A673 (cell line): ENCODE measurements around the gene PPP2R5B. TPM values are rescaled to one million over a fixed set of nuclear protein-coding genes. Genes with fewer than 3 reads are reported as not detected.

Experiments
- BruUV-seq: library from RNA; stranded (reverse); fragments of 400-500 nt; replicated peaks from 2 replicates; lab custom pipeline; 2021; lab: Mats Ljungman, UMichigan
- CTCF ChIA-PET: fragments of 300-600 bp; sonication (Branson Sonifier 250); formaldehyde crosslinking; loops from one replicate; lab custom pipeline; 2022; ENCODE audit warnings: antibody characterized with exemption; lab: Charles Lee
- POLR2A ChIA-PET: fragments of 300-600 bp; sonication (Branson Sonifier 250); formaldehyde crosslinking; loops from one replicate; lab custom pipeline; 2022; ENCODE audit warnings: antibody characterized with exemption; ENCODE audit not compliant: low non-redundant PET; lab: Charles Lee
- DNase-seq: peaks from one replicate; pipeline ENCODE4 v3.0.0-alpha.2; 2015; ENCODE audit warnings: low spot score
- H3K27ac ChIP-seq: fragments of 200-600 bp; sonication (generic); 2 replicates; pipeline ENCODE4 v1.5.1; 2016; ENCODE audit warnings: mixed run types, low read depth, mild to moderate bottlenecking, mixed read lengths, antibody characterized with exemption, low read length; ENCODE audit not compliant: poor library complexity, severe bottlenecking
- H3K27me3 ChIP-seq: fragments of 200-600 bp; sonication (generic); replicated peaks from 2 replicates; pipeline ENCODE4 v1.6.1; 2017; ENCODE audit warnings: mixed run types, low read depth, mild to moderate bottlenecking, mixed read lengths, antibody characterized with exemption, low read length; ENCODE audit not compliant: insufficient read depth, poor library complexity
- H3K36me3 ChIP-seq: fragments of 200-600 bp; sonication (generic); 2 replicates; pipeline ENCODE4 v1.6.1; 2016; ENCODE audit warnings: mixed run types, mild to moderate bottlenecking, mixed read lengths, antibody characterized with exemption, low read length; ENCODE audit not compliant: insufficient read depth, poor library complexity, severe bottlenecking
- H3K4me1 ChIP-seq: fragments of 200-600 bp; sonication (generic); 2 replicates; pipeline ENCODE4 v1.6.1; 2017; ENCODE audit warnings: mixed run types, mild to moderate bottlenecking, mixed read lengths, antibody characterized with exemption, low read length; ENCODE audit not compliant: insufficient read depth, poor library complexity, severe bottlenecking
- H3K4me3 ChIP-seq: fragments of 200-600 bp; sonication (generic); 2 replicates; pipeline ENCODE4 v1.5.1; 2016; ENCODE audit warnings: low read depth, mixed run types, mild to moderate bottlenecking, mixed read lengths, low read length; ENCODE audit not compliant: poor library complexity, severe bottlenecking
- H3K9me3 ChIP-seq: fragments of 200-600 bp; sonication (generic); 2 replicates; pipeline ENCODE4 v1.6.1; 2016; ENCODE audit warnings: mixed run types, low read depth, mild to moderate bottlenecking, mixed read lengths, antibody characterized with exemption, low read length; ENCODE audit not compliant: poor library complexity, severe bottlenecking
- EZH2 ChIP-seq: fragments of 200-600 bp; sonication (generic); IDR thresholded peaks from 2 replicates; pipeline ENCODE4 v1.6.1; 2017; ENCODE audit warnings: borderline replicate concordance, low read depth, mild to moderate bottlenecking, mixed read lengths, antibody characterized with exemption, low read length; ENCODE audit not compliant: poor library complexity, severe bottlenecking
- intact Hi-C: fragments of 100-400 bp; cut with micrococcal nuclease; formaldehyde crosslinking; loops from one replicate; pipeline ENCODE4 v1.10.0; 2022; ENCODE audit not compliant: unreplicated experiment
- total RNA-seq: library from RNA; stranded (reverse); gene quantifications from 2 replicates; pipeline ENCODE4 v1.2.3, GENCODE V29; 2021
- TF ChIP-seq, protein P1 (sequence below): fragments of 300-800, 200-600 bp; sonication (generic); conservative IDR thresholded peaks from 2 replicates; pipeline ENCODE4 v1.5.1; 2017; ENCODE audit warnings: low read depth, mild to moderate bottlenecking, antibody characterized with exemption, low read length, moderate library complexity, mixed read lengths

The PPP2R5B gene
- total RNA-seq, 1 experiment from 2014 or later, result 16.1 TPM

DNA sequence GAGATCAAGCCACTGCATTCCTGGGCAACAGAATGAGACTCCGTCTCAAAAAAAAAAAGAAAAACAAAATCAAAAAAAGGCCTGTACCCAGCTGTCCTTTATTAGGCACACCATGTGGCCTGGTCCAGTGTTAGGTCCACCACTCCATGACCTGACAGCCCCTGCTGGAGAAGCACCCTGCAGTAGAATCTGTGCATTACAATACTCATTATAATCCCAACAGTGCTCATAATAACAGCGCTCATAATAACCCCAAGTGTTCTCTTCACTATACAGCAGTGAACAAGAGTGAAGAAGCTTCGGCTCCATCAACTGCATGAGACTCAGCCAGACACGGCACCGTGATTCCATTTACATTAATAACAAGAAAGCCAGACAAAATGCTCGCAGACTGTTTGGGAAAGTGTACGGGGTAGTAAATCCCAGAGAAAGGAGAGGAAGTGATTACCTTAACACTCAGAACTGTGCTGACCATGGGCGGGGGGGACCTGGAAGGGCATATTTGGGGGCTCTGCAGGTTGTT lies 37.2 kb upstream of the PPP2R5B start:
- Histone ChIP-seq H3K27ac (no peak overlapping the region), H3K9me3 (no peaks in the 10 kb centered on the region), H3K27me3 (no peaks in the 10 kb centered on the region), H3K4me1 (no peaks in the 10 kb centered on the region), H3K4me3 (no peak overlapping the region), H3K36me3 (no peaks in the 10 kb centered on the region)
- DNase-seq, result no peak
- ChIA-PET CTCF (interaction anchor here (0.7 to 1.0 kb wide), 3 partner anchors 10 to 332 kb away, joined by 3 to 8 read pairs (median 4); partner anchors contain the start of gene EHD1), POLR2A (no interaction called here)
- no TSS peak for BruUV-seq
- intact Hi-C loops, result no loop called here
- TF ChIP-seq EZH2, result no peak
- TF ChIP-seq, protein P1, sequence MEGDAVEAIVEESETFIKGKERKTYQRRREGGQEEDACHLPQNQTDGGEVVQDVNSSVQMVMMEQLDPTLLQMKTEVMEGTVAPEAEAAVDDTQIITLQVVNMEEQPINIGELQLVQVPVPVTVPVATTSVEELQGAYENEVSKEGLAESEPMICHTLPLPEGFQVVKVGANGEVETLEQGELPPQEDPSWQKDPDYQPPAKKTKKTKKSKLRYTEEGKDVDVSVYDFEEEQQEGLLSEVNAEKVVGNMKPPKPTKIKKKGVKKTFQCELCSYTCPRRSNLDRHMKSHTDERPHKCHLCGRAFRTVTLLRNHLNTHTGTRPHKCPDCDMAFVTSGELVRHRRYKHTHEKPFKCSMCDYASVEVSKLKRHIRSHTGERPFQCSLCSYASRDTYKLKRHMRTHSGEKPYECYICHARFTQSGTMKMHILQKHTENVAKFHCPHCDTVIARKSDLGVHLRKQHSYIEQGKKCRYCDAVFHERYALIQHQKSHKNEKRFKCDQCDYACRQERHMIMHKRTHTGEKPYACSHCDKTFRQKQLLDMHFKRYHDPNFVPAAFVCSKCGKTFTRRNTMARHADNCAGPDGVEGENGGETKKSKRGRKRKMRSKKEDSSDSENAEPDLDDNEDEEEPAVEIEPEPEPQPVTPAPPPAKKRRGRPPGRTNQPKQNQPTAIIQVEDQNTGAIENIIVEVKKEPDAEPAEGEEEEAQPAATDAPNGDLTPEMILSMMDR, result no peak

DNA sequence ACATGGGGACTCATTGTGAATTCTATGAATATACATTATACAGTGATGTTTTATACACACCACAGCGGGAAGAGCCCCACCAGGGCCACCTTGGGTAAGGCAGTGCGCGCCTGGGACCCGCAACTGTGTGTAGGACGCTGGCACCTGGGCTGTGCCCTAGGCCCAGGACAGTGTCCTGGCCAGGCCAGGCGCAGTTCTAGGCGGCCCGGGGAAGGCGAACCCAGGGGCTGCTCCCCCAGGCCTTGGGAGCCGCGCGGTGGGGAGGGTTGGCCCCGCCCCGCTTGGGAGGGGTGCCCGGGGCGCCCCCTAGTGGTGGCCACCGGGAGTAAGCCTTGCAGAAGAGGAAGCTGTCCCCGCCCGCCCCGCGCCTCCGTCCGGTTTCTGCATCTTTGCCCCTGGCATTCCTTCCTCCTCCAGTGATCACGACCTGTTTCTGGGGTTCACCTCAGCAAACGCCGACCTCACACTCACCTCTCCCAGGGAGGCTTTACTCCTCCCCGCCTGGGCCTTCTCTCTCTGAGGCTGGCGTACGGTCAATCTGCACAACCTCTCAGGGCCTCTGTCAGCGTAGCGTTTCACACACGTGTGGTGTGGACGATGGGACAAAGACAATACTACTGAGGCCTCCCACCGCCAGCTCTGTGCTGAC lies 36.6 kb upstream of the PPP2R5B start:
- Histone ChIP-seq H3K27me3 (no peaks in the 10 kb centered on the region), H3K4me1 (no peaks in the 10 kb centered on the region), H3K9me3 (no peaks in the 10 kb centered on the region), H3K27ac (no peak overlapping the region), H3K4me3 (no peak overlapping the region), H3K36me3 (no peaks in the 10 kb centered on the region)
- intact Hi-C loops, result no loop called here
- TF ChIP-seq EZH2, result no peak
- TF ChIP-seq, protein P1, result peak; percentile 99
- CTCF ChIA-PET, result interaction anchor here (0.6 to 1.0 kb wide), 10 partner anchors 10 to 109 kb away, joined by 3 to 14 read pairs (median 3); partner anchors contain the start of genes EHD1, PPP2R5B and SF1
- DNase-seq, result peak; percentile 81
- BruUV-seq, result no TSS peak
- POLR2A ChIA-PET, result no interaction called here

DNA sequence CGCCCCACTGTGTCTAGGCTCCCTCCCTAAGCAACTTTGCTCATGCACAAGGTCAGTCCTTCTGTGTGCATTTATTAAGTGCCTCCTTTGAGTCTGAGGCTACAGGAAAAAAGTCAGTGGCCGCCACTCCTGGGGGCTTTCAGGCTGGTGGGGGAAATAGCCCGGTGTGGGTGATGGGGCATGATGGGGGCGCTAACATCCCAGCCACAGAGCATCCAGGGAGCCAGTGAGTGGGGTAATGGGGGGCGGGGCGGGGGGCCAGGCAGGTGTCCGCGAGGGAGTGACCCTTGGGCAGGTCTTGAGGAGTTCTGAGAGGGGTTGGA lies 36.1 kb upstream of the PPP2R5B start:
- DNase-seq, result no peak
- ChIA-PET CTCF (interaction anchor here (0.6 to 1.0 kb wide), 10 partner anchors 10 to 110 kb away, joined by 3 to 14 read pairs (median 3); partner anchors contain the start of genes EHD1, PPP2R5B and SF1), POLR2A (no interaction called here)
- Histone ChIP-seq H3K36me3 (no peaks in the 10 kb centered on the region), H3K4me1 (no peaks in the 10 kb centered on the region), H3K27ac (no peak overlapping the region), H3K9me3 (no peaks in the 10 kb centered on the region), H3K27me3 (no peaks in the 10 kb centered on the region), H3K4me3 (no peak overlapping the region)
- TF ChIP-seq, protein P1, result no peak
- TF ChIP-seq EZH2, result no peak
- BruUV-seq, result no TSS peak
- intact Hi-C loops, result no loop called here
